ENCODE data around the gene TRAF2. TPM values are rescaled to one million over a fixed set of nuclear protein-coding genes. Genes with fewer than 3 reads are reported as not detected.

The TRAF2 gene
- total and polyA plus RNA-seq, 2 of the 8 experiments (the other 6 are each of a cell fraction or from before 2014, with no cell fraction given) = 26.9 to 50.2 TPM

GRCh38 chr9:136840140-136840876 lies 46.0 kb upstream of the TRAF2 start:
- FAIRE-seq (no peak), DNase-seq (ENCODE audit: low read depth in 1 of 2, low spot score in 2 of 2) (no peak)
- Histone ChIP-seq H4K8ac (ENCODE audit: extremely low read depth, insufficient read depth, low read length) (no peak overlapping the region), H3K56ac (replicated peaks; ENCODE audit: insufficient read length, low read depth, low read length) (no peak overlapping the region), H2BK15ac (ENCODE audit: low read length) (no peak overlapping the region), H4K20me1 (replicated peaks in 1 of 2; ENCODE audit: control insufficient read depth in 1 of 2, insufficient read depth in 2 of 2, low read length in 2 of 2) (peaks cover 1 to 4% of the 10 kb centered on the region in 2 experiments), H3K79me1 (ENCODE audit: low read depth, low read length) (no peaks in the 10 kb centered on the region), H3K79me2 (ENCODE audit: control insufficient read depth in 1 of 2, insufficient read depth in 2 of 2, low read length in 2 of 2) (no peaks in the 10 kb centered on the region), H2BK12ac (ENCODE audit: low read depth, low read length) (no peak overlapping the region), H3K4me1 (replicated peaks in 1 of 4; ENCODE audit: control insufficient read depth in 3 of 4, insufficient read depth in 4 of 4, low read length in 3 of 4) (peaks cover 5 to 24% (median 16%) of the 10 kb centered on the region in 4 experiments), H2BK5ac (ENCODE audit: low read depth, low read length) (no peak overlapping the region), H3K14ac (ENCODE audit: insufficient read length) (no peak overlapping the region), H3K23me2 (ENCODE audit: low read depth, low read length) (no peaks in the 10 kb centered on the region; the same call in 1 of the 2 replicates), H3K27me3 (replicated peaks in 1 of 4; ENCODE audit: control insufficient read depth in 3 of 4, extremely low read depth in 1 of 4, insufficient read depth in 3 of 4, low read length in 3 of 4) (no peaks in the 10 kb centered on the region), H2BK20ac (ENCODE audit: low read length) (no peak overlapping the region), H3K36me3 (ENCODE audit: control insufficient read depth in 2 of 4, insufficient read depth in 4 of 4, low read length in 3 of 4) (peaks cover 0 to 21% (median 4%) of the 10 kb centered on the region in 4 experiments; a peak in 2 of 8 replicates), H3K27ac (ENCODE audit: low read depth, low read length) (no peak overlapping the region), H3K4ac (replicated peaks; ENCODE audit: insufficient read length, low read depth, low read length) (no peak overlapping the region), H2AFZ (ENCODE audit: low read length) (no peak overlapping the region), H3K18ac (ENCODE audit: extremely low read depth, low read length) (no peak overlapping the region), H3K9me3 (ENCODE audit: insufficient read depth in 2 of 2, low read depth in 1 of 2, low read length in 1 of 2) (no peaks in the 10 kb centered on the region; a peak in 1 of 4 replicates), H2BK120ac (replicated peaks; ENCODE audit: low read depth, low read length) (no peak overlapping the region), H4K91ac (replicated peaks; ENCODE audit: insufficient read length, low read length) (no peak overlapping the region), H3K23ac (ENCODE audit: insufficient read length) (no peak overlapping the region), H3K9ac (replicated peaks in 1 of 4; ENCODE audit: extremely low read depth in 1 of 4, low read depth in 3 of 4, low read length in 3 of 4) (no peak overlapping the region), H4K5ac (ENCODE audit: insufficient read length, low read depth, low read length) (no peak overlapping the region), H3K4me2 (ENCODE audit: insufficient read depth in 1 of 2, low read depth in 2 of 2, low read length in 2 of 2) (no peak overlapping the region), H3K4me3 (ENCODE audit: extremely low read depth in 1 of 4, insufficient read depth in 2 of 4, low read depth in 3 of 4, low read length in 4 of 4) (no peak overlapping the region), H2AK5ac (ENCODE audit: low read depth, low read length) (no peak overlapping the region)
- CTCF ChIA-PET (ENCODE audit: partially characterized antibody) = interaction anchor here (0.9 to 8.9 kb wide), 16 partner anchors 9 to 228 kb away, joined by 3 to 131 read pairs (median 4); no protein-coding TSS in a partner anchor
- POLR2A ChIA-PET (ENCODE audit: partially characterized antibody) = interaction anchor here (0.8 to 20.5 kb wide), 9 partner anchors 6 to 108 kb away, joined by 3 to 248 read pairs (median 8); partner anchors contain the start of genes MAMDC4 and RABL6
- 89% methylated on average over 23 of the region's 32 CpGs; no CpG with 5 or more reads in 1 of the 2 experiments for WGBS, 2 experiments (ENCODE audit: extremely low coverage in 1 of 2, insufficient coverage in 1 of 2, insufficient read length in 1 of 2, insufficient replicate concordance in 2 of 2, low coverage in 1 of 2, low lambda C conversion rate in 2 of 2, missing lambda C conversion rate in 1 of 2)
- peak in 1 of 2 experiments; percentile 57; a peak in 1 of 3 replicates for TF ChIP-seq POLR2A (IDR thresholded peaks at IDR 0.05; ENCODE audit: control extremely low read depth in 1 of 2, low read depth in 2 of 2, low read length in 2 of 2)
- TF ChIP-seq MAX (IDR thresholded peaks at IDR 0.05) = no peak
- TF ChIP-seq TBP (IDR thresholded peaks at IDR 0.05; ENCODE audit: low read depth, low read length) = no peak
- TF ChIP-seq SIX5 (IDR thresholded peaks at IDR 0.05; ENCODE audit: low read depth, low read length) = no peak
- TF ChIP-seq GABPA (IDR thresholded peaks at IDR 0.05; ENCODE audit: borderline replicate concordance, insufficient read depth, low read length) = 0 out of 2 replicates have a peak, but pooled peaks have one; percentile 8
- no peak for TF ChIP-seq CTBP2 (IDR thresholded peaks at IDR 0.05; ENCODE audit: borderline replicate concordance, insufficient read depth, insufficient read length, low read length)

Data from H1 (cell line).